A549 (cell line): ENCODE results near the gene FHIP2A. TPM values are rescaled to one million over a fixed set of nuclear protein-coding genes. Genes with fewer than 3 reads are reported as not detected.
"Not testable (repeated sequence)": the region's sequence is repeated elsewhere in the genome, so short reads cannot be mapped to it uniquely, and the experiment has no call there.

ENCODE experiments used
- ATAC-seq, 2 experiments: fragments of 200-7000 bp in 1 of 2; fragments of >200 bp in 1 of 2; cut with Nextera tagmentation in 1 of 2; cut with Tn5 transposase in 1 of 2; 3 replicates each; pipeline versions ENCODE4 v1.8.0 to v1.9.1; 2018 to 2020; ENCODE audit warnings: mild to moderate bottlenecking in 1 of 2, moderate library complexity in 1 of 2
- CTCF ChIA-PET: fragments of 300-600 bp; sonication (Branson Sonifier 250); formaldehyde crosslinking; extraction: SDS; loops from one replicate; lab custom pipeline; 2021; ENCODE audit warnings: antibody characterized with exemption, inconsistent platforms; lab: Yijun Ruan, JAX
- POLR2A ChIA-PET: fragments of 350-600 bp; formaldehyde crosslinking; extraction: SDS; loops from one replicate; lab custom pipeline; 2021; ENCODE audit warnings: antibody characterized with exemption, inconsistent platforms; lab: Yijun Ruan, JAX
- DNase-seq, 2 experiments: peaks; one replicate each; pipeline versions ENCODE4 v3.0.0 to v3.0.0-alpha.2; 2011 to 2016; ENCODE audit warnings: low read depth in 1 of 2, low spot score in 1 of 2
- FAIRE-seq: peaks from 2 replicates; lab custom pipeline; 2011; peaks lifted over from hg19 to GRCh38; lab: Jason Lieb, UNC
- H3K27ac ChIP-seq, 2 experiments: fragments of >200 bp; sonication (Bioruptor Twin); formaldehyde crosslinking; 3 replicates each; pipeline ENCODE4 v1.5.1; 2016 to 2017
- H3K4me1 ChIP-seq: fragments of >200 bp; sonication (Bioruptor Twin); formaldehyde crosslinking; 3 replicates; pipeline ENCODE4 v1.6.1; 2016
- H3K4me2 ChIP-seq: fragments of >200 bp; sonication (Bioruptor Twin); formaldehyde crosslinking; 3 replicates; pipeline ENCODE4 v1.6.1; 2016
- H3K4me3 ChIP-seq: fragments of >200 bp; sonication (Bioruptor Twin); formaldehyde crosslinking; 3 replicates; pipeline ENCODE4 v1.5.1; 2016
- H3K9me3 ChIP-seq: fragments of >200 bp; sonication (Bioruptor Twin); formaldehyde crosslinking; 3 replicates; pipeline ENCODE4 v1.6.1; 2016
- CBX2 ChIP-seq: fragments of 200-600 bp; sonication (generic); IDR thresholded peaks from 2 replicates; pipeline ENCODE4 v1.6.1; 2016; ENCODE audit warnings: low read depth, mild to moderate bottlenecking, borderline replicate concordance
- EHF ChIP-seq: fragments of 250-450 bp; sonication (Bioruptor Pico); IDR thresholded peaks from 2 replicates; pipeline ENCODE4 v1.5.0; 2020; ENCODE audit warnings: mild to moderate bottlenecking
- FOSL2 ChIP-seq, 2 experiments: fragments of 450-650 bp in 1 of 2; fragments of >200 bp in 1 of 2; sonication (Bioruptor Twin) in 1 of 2; formaldehyde crosslinking; IDR thresholded peaks; 2 replicates each; pipeline versions ENCODE4 v1.5.0 to v1.6.1; 2016 to 2020; ENCODE audit warnings: mild to moderate bottlenecking in 1 of 2, moderate library complexity in 1 of 2
- HOXA7 ChIP-seq: fragments of 250-450 bp; sonication (Bioruptor Pico); IDR thresholded peaks from 2 replicates; pipeline ENCODE4 v1.5.0; 2020; ENCODE audit warnings: mild to moderate bottlenecking, moderate library complexity
- KDM1A ChIP-seq: fragments of 200-600 bp; sonication (generic); IDR thresholded peaks from 2 replicates; pipeline ENCODE4 v1.6.1; 2016; ENCODE audit warnings: low read depth, mild to moderate bottlenecking
- KDM5A ChIP-seq: fragments of 200-600 bp; sonication (generic); IDR thresholded peaks from 2 replicates; pipeline ENCODE4 v1.6.1; 2016; ENCODE audit warnings: antibody characterized with exemption, mild to moderate bottlenecking
- MAFK ChIP-seq: fragments of 450-650 bp; IDR thresholded peaks from 2 replicates; pipeline ENCODE4 v1.6.1; 2014; ENCODE audit not compliant: partially characterized antibody
- MAZ ChIP-seq: fragments of 150-350 bp; IDR thresholded peaks from 2 replicates; pipeline ENCODE4 v1.6.1; 2014; ENCODE audit warnings: antibody characterized with exemption, low read depth, low read length, borderline replicate concordance
- NFE2L2 ChIP-seq: fragments of 150-350 bp; conservative IDR thresholded peaks from 2 replicates; pipeline ENCODE4 v1.6.1; 2014; ENCODE audit warnings: low read length
- RAD21 ChIP-seq, 2 experiments: fragments of >200 bp in 1 of 2; sonication (Bioruptor Twin) in 1 of 2; formaldehyde crosslinking in 1 of 2; IDR thresholded peaks in 1 of 2; conservative IDR thresholded peaks in 1 of 2; 2 replicates in 1 of 2; 3 replicates in 1 of 2; pipeline ENCODE4 v1.6.1; 2012 to 2018; ENCODE audit warnings: inconsistent platforms in 1 of 2
- RARB ChIP-seq: fragments of 250-450 bp; sonication (Bioruptor Pico); IDR thresholded peaks from 2 replicates; pipeline ENCODE4 v1.8.0; 2021; ENCODE audit warnings: mild to moderate bottlenecking, moderate library complexity
- SMC3 ChIP-seq: fragments of >200 bp; sonication (Bioruptor Twin); formaldehyde crosslinking; IDR thresholded peaks from 3 replicates; pipeline ENCODE4 v1.6.1; 2018; ENCODE audit warnings: inconsistent platforms
- SREBF2 ChIP-seq: fragments of 450-650 bp; IDR thresholded peaks from 2 replicates; pipeline ENCODE4 v1.6.1; 2014; ENCODE audit warnings: mild to moderate bottlenecking, moderate library complexity
- TFCP2L1 ChIP-seq: fragments of 250-450 bp; sonication (Bioruptor Pico); IDR thresholded peaks from 2 replicates; pipeline ENCODE4 v1.5.0; 2021; ENCODE audit warnings: mild to moderate bottlenecking
- ZC3H11A ChIP-seq: fragments of 450-650 bp; IDR thresholded peaks from 2 replicates; pipeline ENCODE4 v1.6.1; 2014; ENCODE audit warnings: antibody characterized with exemption, mild to moderate bottlenecking
- ZFP36 ChIP-seq: fragments of 450-650 bp; IDR thresholded peaks from 2 replicates; pipeline ENCODE4 v1.6.1; 2014; ENCODE audit warnings: borderline replicate concordance; ENCODE audit not compliant: partially characterized antibody
- WGBS: methylation state at CpG from one replicate; pipeline ENCODE4 v1.1.6; 2017; ENCODE audit errors: missing lambda C conversion rate; 5-methylcytosine and 5-hydroxymethylcytosine counted together
- polyA plus RNA-seq, 4 experiments: library from polyadenylated mRNA; depleted of rRNA in 3 of 4; stranded (reverse); fragments of >200 nt; fragmentation: RNase III in 1 of 4; extraction: RNeasy Plus Mini Kit Qiagen cat#74134 plus additional on column Dnase treatment in 1 of 4; gene quantifications; 2 replicates in 3 of 4; 3 replicates in 1 of 4; pipeline ENCODE4 v1.2.3, GENCODE V29; 2011 to 2017
- TF ChIP-seq, protein P1 (sequence below): fragments of >200 bp; sonication (Bioruptor Twin); formaldehyde crosslinking; IDR thresholded peaks from 3 replicates; pipeline ENCODE4 v1.5.1; 2016
- TF ChIP-seq, protein P2 (sequence below): fragments of >200 bp; sonication (Bioruptor Twin); formaldehyde crosslinking; IDR thresholded peaks from 2 replicates; pipeline ENCODE4 v1.6.1; 2016
- TF ChIP-seq, protein P3 (sequence below): fragments of >200 bp; sonication (Bioruptor Twin); formaldehyde crosslinking; IDR thresholded peaks from 3 replicates; pipeline ENCODE4 v1.6.1; 2016
- TF ChIP-seq, protein P4 (sequence below): fragments of 450-650 bp; IDR thresholded peaks from 2 replicates; pipeline ENCODE4 v1.6.1; 2014; ENCODE audit warnings: antibody characterized with exemption

Gene FHIP2A
- polyA plus RNA-seq, 2 of the 4 experiments (the other 2 are of a cell fraction) = 8.9 to 18.4 TPM

DNA sequence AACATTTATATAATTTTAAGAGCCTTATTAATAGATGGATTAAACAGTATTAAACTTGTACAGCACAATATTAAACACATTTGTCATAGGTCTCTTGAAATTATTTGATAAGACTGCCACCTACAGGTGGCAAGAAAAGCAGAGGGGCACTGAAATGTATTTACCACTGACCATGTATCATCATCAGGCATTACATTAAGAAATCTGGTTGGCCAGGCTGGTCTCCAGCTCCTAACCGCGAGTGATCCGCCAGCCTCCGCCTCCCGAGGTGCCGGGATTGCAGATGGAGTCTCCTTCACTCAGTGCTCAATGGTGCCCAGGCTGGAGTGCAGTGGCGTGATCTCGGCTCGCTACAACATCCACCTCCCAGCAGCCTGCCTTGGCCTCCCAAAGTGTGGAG, 35.1 kb upstream of the FHIP2A start:
- POLR2A ChIA-PET, H3K9me3 ChIP-seq, FAIRE-seq: not testable (repeated sequence)
- peak overlapping the region; percentile 42; the same call in 1 of the 3 replicates for H3K4me2 ChIP-seq
- H3K4me1 ChIP-seq = peaks cover 14% of the 10 kb centered on the region; the same call in 2 of the 3 replicates
- DNase-seq (peak; percentile 58 to 82), ATAC-seq (peak; percentile 100)
- TF ChIP-seq KDM5A (peak; percentile 74), ZFP36 (peak; percentile 80), SMC3 (peak; percentile 82), RAD21 (conservative IDR thresholded peaks at IDR 0.05 in 1 of 2, IDR thresholded peaks at IDR 0.05 in 1 of 2) (peak; percentile 88 to 92)
- TF ChIP-seq, protein P1, sequence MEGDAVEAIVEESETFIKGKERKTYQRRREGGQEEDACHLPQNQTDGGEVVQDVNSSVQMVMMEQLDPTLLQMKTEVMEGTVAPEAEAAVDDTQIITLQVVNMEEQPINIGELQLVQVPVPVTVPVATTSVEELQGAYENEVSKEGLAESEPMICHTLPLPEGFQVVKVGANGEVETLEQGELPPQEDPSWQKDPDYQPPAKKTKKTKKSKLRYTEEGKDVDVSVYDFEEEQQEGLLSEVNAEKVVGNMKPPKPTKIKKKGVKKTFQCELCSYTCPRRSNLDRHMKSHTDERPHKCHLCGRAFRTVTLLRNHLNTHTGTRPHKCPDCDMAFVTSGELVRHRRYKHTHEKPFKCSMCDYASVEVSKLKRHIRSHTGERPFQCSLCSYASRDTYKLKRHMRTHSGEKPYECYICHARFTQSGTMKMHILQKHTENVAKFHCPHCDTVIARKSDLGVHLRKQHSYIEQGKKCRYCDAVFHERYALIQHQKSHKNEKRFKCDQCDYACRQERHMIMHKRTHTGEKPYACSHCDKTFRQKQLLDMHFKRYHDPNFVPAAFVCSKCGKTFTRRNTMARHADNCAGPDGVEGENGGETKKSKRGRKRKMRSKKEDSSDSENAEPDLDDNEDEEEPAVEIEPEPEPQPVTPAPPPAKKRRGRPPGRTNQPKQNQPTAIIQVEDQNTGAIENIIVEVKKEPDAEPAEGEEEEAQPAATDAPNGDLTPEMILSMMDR = peak; percentile 89
- 1% methylated on average over 9 of the region's 9 CpGs for WGBS
- peak overlapping the region; percentile 46 for H3K4me3 ChIP-seq
- peak overlapping the region; percentile 35 to 78; a peak in 5 of 6 replicates for H3K27ac ChIP-seq
- CTCF ChIA-PET = interaction anchor here (0.6 to 5.2 kb wide), 46 partner anchors 10 to 482 kb away, joined by 3 to 89 read pairs (median 4); partner anchors contain the start of gene FHIP2A

DNA sequence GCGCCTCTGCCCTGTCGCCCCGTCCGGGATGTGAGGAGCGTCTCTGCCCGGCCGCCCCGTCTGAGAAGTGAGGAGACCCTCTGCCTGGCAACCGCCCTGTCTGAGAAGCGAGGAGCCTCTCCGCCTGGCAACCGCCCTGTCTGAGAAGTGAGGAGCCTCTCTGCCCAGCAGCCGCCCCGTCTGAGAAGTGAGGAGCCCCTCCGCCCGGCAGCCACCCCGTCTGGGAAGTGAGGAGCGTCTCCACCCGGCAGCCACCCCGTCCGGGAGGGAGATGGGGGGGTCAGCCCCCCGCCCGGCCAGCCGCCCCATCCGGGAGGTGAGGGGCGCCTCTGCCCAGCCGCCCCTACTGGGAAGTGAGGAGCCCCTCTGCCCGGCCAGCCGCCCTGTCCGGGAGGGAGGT, 34.4 kb upstream of the FHIP2A start:
- FAIRE-seq, H3K9me3 ChIP-seq, DNase-seq, POLR2A ChIA-PET, ATAC-seq: not testable (repeated sequence)
- CTCF ChIA-PET = interaction anchor here (0.6 to 5.2 kb wide), 30 partner anchors 10 to 483 kb away, joined by 3 to 89 read pairs (median 6); no protein-coding TSS in a partner anchor
- Histone ChIP-seq H3K27ac (peak overlapping the region in 1 of 2 experiments; percentile 59; a peak in 1 of 6 replicates), H3K4me3 (peak overlapping the region; percentile 46), H3K4me2 (peak overlapping the region; percentile 42; the same call in 1 of the 3 replicates), H3K4me1 (peaks cover 14% of the 10 kb centered on the region; the same call in 2 of the 3 replicates)
- WGBS = 13% methylated on average over 7 of the region's 30 CpGs

DNA sequence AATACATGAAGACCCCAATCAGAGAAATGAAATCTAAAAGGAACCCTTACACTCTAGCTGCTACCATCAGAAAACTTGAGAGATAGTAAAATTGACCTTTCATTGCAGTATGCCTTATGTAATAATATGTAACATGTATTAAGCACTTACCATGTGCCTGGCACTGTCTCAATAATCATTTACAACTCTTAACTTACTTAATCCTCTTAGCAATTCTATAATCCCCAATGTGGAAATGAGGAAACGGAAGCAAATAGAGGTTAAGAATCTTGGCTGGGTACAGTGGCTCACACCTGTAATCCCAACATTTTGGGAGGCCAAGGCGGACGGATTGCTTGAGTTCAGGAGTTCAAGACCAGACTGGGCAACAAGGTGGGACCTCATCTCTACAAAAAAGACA, 29.8 kb upstream of the FHIP2A start:
- Histone ChIP-seq H3K9me3 (no peaks in the 10 kb centered on the region), H3K4me1 (0 out of 3 replicates have a peak, but pooled peaks cover 4% of the 10 kb centered on the region), H3K27ac (no peak overlapping the region), H3K4me2 (no peak overlapping the region), H3K4me3 (no peak overlapping the region)
- DNase-seq (no peak), FAIRE-seq (no peak), ATAC-seq (no peak)
- ChIA-PET POLR2A (no interaction called here), CTCF (interaction anchor here (0.8 to 7.7 kb wide), 4 partner anchors 10 to 322 kb away, joined by 3 to 29 read pairs (median 4); partner anchors contain the start of gene FHIP2A)
- WGBS = 87% methylated on average over 3 of the region's 3 CpGs
- TF ChIP-seq MAFK (no peak), TFCP2L1 (CRISPR knock-in tag) (no peak), RAD21 (conservative IDR thresholded peaks at IDR 0.05 in 1 of 2, IDR thresholded peaks at IDR 0.05 in 1 of 2) (no peak), HOXA7 (no peak), SREBF2 (no peak), CBX2 (no peak), ZC3H11A (no peak), RARB (CRISPR knock-in tag) (no peak), EHF (CRISPR knock-in tag) (no peak), KDM1A (no peak), MAZ (no peak), NFE2L2 (no peak), KDM5A (no peak), FOSL2 (IDR thresholded peaks at IDR 0.05) (no peak), FOSL2 (CRISPR knock-in tag; IDR thresholded peaks at IDR 0.05) (no peak)
- TF ChIP-seq, protein P2, sequence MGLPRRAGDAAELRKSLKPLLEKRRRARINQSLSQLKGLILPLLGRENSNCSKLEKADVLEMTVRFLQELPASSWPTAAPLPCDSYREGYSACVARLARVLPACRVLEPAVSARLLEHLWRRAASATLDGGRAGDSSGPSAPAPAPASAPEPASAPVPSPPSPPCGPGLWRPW = no peak
- TF ChIP-seq, protein P3, sequence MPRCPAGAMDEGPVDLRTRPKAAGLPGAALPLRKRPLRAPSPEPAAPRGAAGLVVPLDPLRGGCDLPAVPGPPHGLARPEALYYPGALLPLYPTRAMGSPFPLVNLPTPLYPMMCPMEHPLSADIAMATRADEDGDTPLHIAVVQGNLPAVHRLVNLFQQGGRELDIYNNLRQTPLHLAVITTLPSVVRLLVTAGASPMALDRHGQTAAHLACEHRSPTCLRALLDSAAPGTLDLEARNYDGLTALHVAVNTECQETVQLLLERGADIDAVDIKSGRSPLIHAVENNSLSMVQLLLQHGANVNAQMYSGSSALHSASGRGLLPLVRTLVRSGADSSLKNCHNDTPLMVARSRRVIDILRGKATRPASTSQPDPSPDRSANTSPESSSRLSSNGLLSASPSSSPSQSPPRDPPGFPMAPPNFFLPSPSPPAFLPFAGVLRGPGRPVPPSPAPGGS = no peak
- TF ChIP-seq, protein P4, sequence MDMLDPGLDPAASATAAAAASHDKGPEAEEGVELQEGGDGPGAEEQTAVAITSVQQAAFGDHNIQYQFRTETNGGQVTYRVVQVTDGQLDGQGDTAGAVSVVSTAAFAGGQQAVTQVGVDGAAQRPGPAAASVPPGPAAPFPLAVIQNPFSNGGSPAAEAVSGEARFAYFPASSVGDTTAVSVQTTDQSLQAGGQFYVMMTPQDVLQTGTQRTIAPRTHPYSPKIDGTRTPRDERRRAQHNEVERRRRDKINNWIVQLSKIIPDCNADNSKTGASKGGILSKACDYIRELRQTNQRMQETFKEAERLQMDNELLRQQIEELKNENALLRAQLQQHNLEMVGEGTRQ = no peak
